Measurements from ENCODE around the gene RBBP6. TPM values are rescaled to one million over a fixed set of nuclear protein-coding genes. Genes with fewer than 3 reads are reported as not detected.
A peak's percentile ranks its signal among the peaks of the same experiment; 100 is the strongest.

Gene RBBP6
- polyA plus RNA-seq, 1 of the 3 experiments (the other 2 are of a cell fraction): 15.1 TPM

- no peak for TF ChIP-seq REST (IDR thresholded peaks at IDR 0.05; ENCODE audit: low read depth, low read length)
- TF ChIP-seq GABPA (IDR thresholded peaks at IDR 0.05; ENCODE audit: low read depth): no peak
These were observed 541 bp upstream of the RBBP6 start (continued) for GRCh38 chr16:24538756-24539294.

- peaks cover 50% of the 10 kb centered on the region for H4K20me1 ChIP-seq (ENCODE audit: insufficient read depth)
- ChIA-PET CTCF (interaction anchor here (1.0 to 1.1 kb wide), 2 partner anchors 9 to 23 kb away, joined by 3 to 5 read pairs; no protein-coding TSS in a partner anchor), POLR2A (interaction anchor here (1.1 kb wide), 1 partner anchor 9 kb away, joined by 3 read pairs; no protein-coding TSS in a partner anchor)
- peak; percentile 18; the same call in 1 of the 2 replicates for TF ChIP-seq MXI1 (IDR thresholded peaks at IDR 0.05; ENCODE audit: low read depth, low read length)
- TF ChIP-seq RFX5 (IDR thresholded peaks at IDR 0.05; ENCODE audit: low read length): no peak
- H3K27ac ChIP-seq (ENCODE audit: low read depth in 2 of 2, low read length in 1 of 2): peak overlapping the region; percentile 94 to 95
- H3K9me3 ChIP-seq: no peaks in the 10 kb centered on the region
- no peaks in the 10 kb centered on the region for H3K27me3 ChIP-seq (ENCODE audit: insufficient read depth)
- no peak for DNase-seq
- H3K36me3 ChIP-seq (replicated peaks in 1 of 2; ENCODE audit: control insufficient read depth in 1 of 2, insufficient read depth in 2 of 2, low read length in 1 of 2): peaks cover 5 to 15% of the 10 kb centered on the region in 2 experiments
- peak overlapping the region; percentile 89 to 97 for H3K4me3 ChIP-seq (ENCODE audit: low read depth in 2 of 2, low read length in 1 of 2)
- peak overlapping the region; percentile 70; the same call in 1 of the 2 replicates for H2AFZ ChIP-seq (ENCODE audit: low read depth)
- peaks cover 8 to 15% of the 10 kb centered on the region in 2 experiments for H3K4me1 ChIP-seq (ENCODE audit: control insufficient read depth in 1 of 2, insufficient read depth in 2 of 2, low read depth in 1 of 2, low read length in 1 of 2)
- WGBS (ENCODE audit: low lambda C conversion rate): under 1% methylated on average over 22 of the region's 64 CpGs
- no peaks in the 10 kb centered on the region for H3K9me2 ChIP-seq
- H3K4me2 ChIP-seq: peak overlapping the region; percentile 87
- H3K9ac ChIP-seq: peak overlapping the region; percentile 100
- H3K79me2 ChIP-seq (ENCODE audit: insufficient read depth): peaks cover 56% of the 10 kb centered on the region
- no peaks in the 10 kb centered on the region for H3F3A ChIP-seq (replicated peaks; ENCODE audit: insufficient read depth)
These were observed 660 bp downstream of the RBBP6 start for GRCh38 chr16:24539850-24540601.

GRCh38 chr16:24540602-24541210, 1.3 kb downstream of the RBBP6 start:
- Histone ChIP-seq H3K9me3 (no peaks in the 10 kb centered on the region), H3K36me3 (replicated peaks in 1 of 2; ENCODE audit: control insufficient read depth in 1 of 2, insufficient read depth in 2 of 2, low read length in 1 of 2) (peaks cover 6 to 18% of the 10 kb centered on the region in 2 experiments), H3K9ac (peak overlapping the region; percentile 100), H3K4me1 (ENCODE audit: control insufficient read depth in 1 of 2, insufficient read depth in 2 of 2, low read depth in 1 of 2, low read length in 1 of 2) (peaks cover 8 to 15% of the 10 kb centered on the region in 2 experiments), H3K4me2 (peak overlapping the region; percentile 87), H3F3A (replicated peaks; ENCODE audit: insufficient read depth) (no peaks in the 10 kb centered on the region), H3K27me3 (ENCODE audit: insufficient read depth) (no peaks in the 10 kb centered on the region), H3K79me2 (ENCODE audit: insufficient read depth) (peaks cover 63% of the 10 kb centered on the region), H3K27ac (ENCODE audit: low read depth in 2 of 2, low read length in 1 of 2) (peak overlapping the region; percentile 94 to 95; a peak in 3 of 4 replicates), H3K4me3 (ENCODE audit: low read depth in 2 of 2, low read length in 1 of 2) (peak overlapping the region; percentile 89 to 97), H2AFZ (ENCODE audit: low read depth) (no peak overlapping the region), H3K9me2 (no peaks in the 10 kb centered on the region), H4K20me1 (ENCODE audit: insufficient read depth) (peaks cover 56% of the 10 kb centered on the region)
- POLR2A ChIA-PET: interaction anchor here (1.1 kb wide), 1 partner anchor 8 kb away, joined by 3 read pairs; no protein-coding TSS in a partner anchor
- peak; percentile 17 for DNase-seq
- under 1% methylated on average over 12 of the region's 12 CpGs for WGBS (ENCODE audit: low lambda C conversion rate)
- CTCF ChIA-PET: interaction anchor here (0.9 to 2.3 kb wide), 4 partner anchors 9 to 24 kb away, joined by 3 to 6 read pairs (median 4); no protein-coding TSS in a partner anchor
- TF ChIP-seq YY1 (IDR thresholded peaks at IDR 0.05; ENCODE audit: low read depth) (peak; percentile 47; the same call in 1 of the 2 replicates), SMC3 (IDR thresholded peaks at IDR 0.05; ENCODE audit: low read depth, low read length) (no peak)
